Activated T-cell treated with anti-CD3 and anti-CD28 coated beads, Interleukin-2, amount 50 U/mL, for 72 hours (primary cell): Measurements from ENCODE around the gene GPC1. TPM values are rescaled to one million over a fixed set of nuclear protein-coding genes. Genes with fewer than 3 reads are reported as not detected.
"Not testable (repeated sequence)": the region's sequence is repeated elsewhere in the genome, so short reads cannot be mapped to it uniquely, and the experiment has no call there.

Experiments used
- ATAC-seq, 2 donors: fragments of 150-1000 bp; cut with Tn5 transposase; replicated peaks in 1 of 2; 2 replicates each; pipeline ENCODE4 v1.10.0; 2021; ENCODE audit warnings: moderate library complexity in 2 of 2, mild to moderate bottlenecking in 1 of 2
- DNase-seq, 2 donors: peaks; one replicate each; pipeline ENCODE4 v3.0.0; 2021 to 2022; ENCODE audit warnings: mixed read lengths in 1 of 2
- H3K27ac Mint-ChIP-seq: one replicate; pipeline ENCODE4 v1.8.0; 2022; ENCODE audit warnings: mild to moderate bottlenecking, moderate library complexity, mixed read lengths
- H3K27me3 Mint-ChIP-seq: one replicate; pipeline ENCODE4 v1.8.0; 2022; ENCODE audit warnings: low read depth, mixed read lengths
- H3K36me3 Mint-ChIP-seq, 2 donors: one replicate each; pipeline ENCODE4 v1.8.0; 2022; ENCODE audit warnings: mixed read lengths in 2 of 2, mild to moderate bottlenecking in 1 of 2; ENCODE audit not compliant: insufficient read depth in 2 of 2
- H3K4me1 Mint-ChIP-seq: one replicate; pipeline ENCODE4 v1.8.0; 2022; ENCODE audit warnings: low read depth, mixed read lengths
- H3K4me3 Mint-ChIP-seq, 2 donors: one replicate each; pipeline ENCODE4 v1.8.0; 2022; ENCODE audit warnings: mild to moderate bottlenecking in 2 of 2, mixed read lengths in 2 of 2, moderate library complexity in 2 of 2
- H3K9me3 Mint-ChIP-seq, 2 donors: one replicate each; pipeline ENCODE4 v1.8.0; 2022; ENCODE audit warnings: mixed read lengths in 2 of 2
- total RNA-seq, 2 donors: library from RNA; stranded (reverse); gene quantifications; one replicate each; pipeline ENCODE4 v1.2.3, GENCODE V29; 2022

GPC1 gene
- total RNA-seq = 1 to 10 TPM; 3.2 to 3.6 TPM

GRCh38 chr2:240435457-240435947 lies at the start of gene GPC1:
GPC1 (plus strand) TSS chr2:240435663; CDS start chr2:240435919, 256 bp downstream.
- ATAC-seq (peak; percentile 69 to 73), DNase-seq (peak; percentile 58 to 62)
- H3K4me3 Mint-ChIP-seq = peak within 1 kb of the TSS; percentile 86 to 90
- H3K4me1 Mint-ChIP-seq = peaks cover 12% of the 10 kb centered on the region
- no peaks in the 10 kb centered on the region for H3K9me3 Mint-ChIP-seq
- no peaks in the 10 kb centered on the region for H3K36me3 Mint-ChIP-seq
- H3K27me3 Mint-ChIP-seq = peaks cover 29% of the 10 kb centered on the region
- H3K27ac Mint-ChIP-seq = no peak within 1 kb of the TSS

- DNase-seq (no peak), ATAC-seq (no peak)
- H3K9me3 Mint-ChIP-seq = no peaks in the 10 kb centered on the region
- no peak overlapping the region for H3K4me3 Mint-ChIP-seq
- H3K36me3 Mint-ChIP-seq = no peaks in the 10 kb centered on the region
- no peaks in the 10 kb centered on the region for H3K27me3 Mint-ChIP-seq
- peak overlapping the region; percentile 8 for H3K27ac Mint-ChIP-seq
- no peaks in the 10 kb centered on the region for H3K4me1 Mint-ChIP-seq
These were observed 49.1 kb upstream of the GPC1 start for GRCh38 chr2:240386326-240386725.

GRCh38 chr2:240386743-240387142 lies 48.7 kb upstream of the GPC1 start:
- not testable (repeated sequence) for H3K27ac Mint-ChIP-seq, ATAC-seq, H3K36me3 Mint-ChIP-seq, DNase-seq, H3K4me1 Mint-ChIP-seq, H3K4me3 Mint-ChIP-seq, H3K9me3 Mint-ChIP-seq, H3K27me3 Mint-ChIP-seq

- H3K9me3 Mint-ChIP-seq = no peaks in the 10 kb centered on the region
- no peak for ATAC-seq
- H3K4me1 Mint-ChIP-seq = no peaks in the 10 kb centered on the region
- DNase-seq = no peak
- no peak overlapping the region for H3K27ac Mint-ChIP-seq
- no peaks in the 10 kb centered on the region for H3K27me3 Mint-ChIP-seq
- no peaks in the 10 kb centered on the region for H3K36me3 Mint-ChIP-seq
- H3K4me3 Mint-ChIP-seq = no peak overlapping the region
These were observed 48.2 kb upstream of the GPC1 start for GRCh38 chr2:240387325-240387668.

- DNase-seq (no peak), ATAC-seq (no peak)
- Mint-ChIP-seq H3K27me3 (no peaks in the 10 kb centered on the region), H3K4me1 (no peaks in the 10 kb centered on the region), H3K4me3 (no peak overlapping the region), H3K9me3 (no peaks in the 10 kb centered on the region), H3K36me3 (no peaks in the 10 kb centered on the region), H3K27ac (no peak overlapping the region)
These were observed 47.6 kb upstream of the GPC1 start for GRCh38 chr2:240387669-240388358.

GRCh38 chr2:240388471-240389301 lies 46.8 kb upstream of the GPC1 start:
- H3K27ac Mint-ChIP-seq = no peak overlapping the region
- no peaks in the 10 kb centered on the region for H3K9me3 Mint-ChIP-seq
- ATAC-seq (no peak), DNase-seq (no peak)
- H3K4me1 Mint-ChIP-seq = no peaks in the 10 kb centered on the region
- H3K27me3 Mint-ChIP-seq = no peaks in the 10 kb centered on the region
- no peaks in the 10 kb centered on the region for H3K36me3 Mint-ChIP-seq
- no peak overlapping the region for H3K4me3 Mint-ChIP-seq

- no peaks in the 10 kb centered on the region for H3K27me3 Mint-ChIP-seq
These were observed 46.1 kb upstream of the GPC1 start for GRCh38 chr2:240389302-240389805.

GRCh38 chr2:240390091-240391073 lies 45.1 kb upstream of the GPC1 start:
- DNase-seq (no peak), ATAC-seq (peak in 1 of 2 donors; percentile 27)
- no peaks in the 10 kb centered on the region for H3K36me3 Mint-ChIP-seq
- H3K4me3 Mint-ChIP-seq = no peak overlapping the region
- no peaks in the 10 kb centered on the region for H3K27me3 Mint-ChIP-seq
- H3K9me3 Mint-ChIP-seq = no peaks in the 10 kb centered on the region
- H3K4me1 Mint-ChIP-seq = no peaks in the 10 kb centered on the region
- H3K27ac Mint-ChIP-seq = no peak overlapping the region

More at GRCh38 chr2:240389302-240389805, 46.1 kb upstream of the GPC1 start:
- DNase-seq (no peak), ATAC-seq (no peak)
- Mint-ChIP-seq H3K27ac (no peak overlapping the region), H3K9me3 (no peaks in the 10 kb centered on the region), H3K4me1 (no peaks in the 10 kb centered on the region), H3K4me3 (no peak overlapping the region), H3K36me3 (no peaks in the 10 kb centered on the region)

- H3K36me3 Mint-ChIP-seq = no peaks in the 10 kb centered on the region
These were observed 44.1 kb upstream of the GPC1 start for GRCh38 chr2:240391111-240392051.

GRCh38 chr2:240392084-240392947 lies 43.1 kb upstream of the GPC1 start:
- Mint-ChIP-seq H3K27ac (no peak overlapping the region), H3K9me3 (no peaks in the 10 kb centered on the region), H3K4me3 (no peak overlapping the region), H3K4me1 (no peaks in the 10 kb centered on the region), H3K36me3 (no peaks in the 10 kb centered on the region), H3K27me3 (no peaks in the 10 kb centered on the region)
- DNase-seq (no peak), ATAC-seq (no peak)

More at GRCh38 chr2:240391111-240392051, 44.1 kb upstream of the GPC1 start:
- H3K27me3 Mint-ChIP-seq = no peaks in the 10 kb centered on the region
- no peak overlapping the region for H3K4me3 Mint-ChIP-seq
- ATAC-seq (no peak), DNase-seq (no peak)
- no peaks in the 10 kb centered on the region for H3K4me1 Mint-ChIP-seq
- H3K27ac Mint-ChIP-seq = no peak overlapping the region
- no peaks in the 10 kb centered on the region for H3K9me3 Mint-ChIP-seq
